ENCODE measurements around the gene TLCD2. TPM values are rescaled to one million over a fixed set of nuclear protein-coding genes. Genes with fewer than 3 reads are reported as not detected.

TLCD2 gene
- total and polyA plus RNA-seq, 9 of the 15 experiments (the other 6 are each of a cell fraction or from before 2014, with no cell fraction given) = 0.10 to 0.89 (median 0.58) TPM

GRCh38 chr17:1711804-1712203 lies 1.6 kb upstream of the TLCD2 start:
- H3K79me2 ChIP-seq (ENCODE audit: control insufficient read depth, insufficient read depth, low read length) = peaks cover 44% of the 10 kb centered on the region
- BruUV-seq (replicated peaks) = no TSS peak
- no peak overlapping the region for H3K4me2 ChIP-seq (ENCODE audit: insufficient read depth, low read length)
- CTCF ChIA-PET (ENCODE audit: low intra/inter-chr PET ratio) = no interaction called here
- no peak overlapping the region for H3K27ac ChIP-seq (ENCODE audit: extremely low read depth, low read depth, low read length)
- no peaks in the 10 kb centered on the region for H3K9me3 ChIP-seq (replicated peaks; ENCODE audit: control insufficient read depth, insufficient read depth, low read depth, low read length)
- 52% methylated on average over 4 of the region's 4 CpGs for WGBS (ENCODE audit: insufficient coverage, low coverage, missing lambda C conversion rate)
- intact Hi-C loops (cut with micrococcal nuclease) (no loop called here), in situ Hi-C loops (cut with MboI) (loop anchor here (5.0 to 10.0 kb wide), 2 partner anchors 40 to 323 kb away; partner anchors contain the start of gene DPH1)
- TF ChIP-seq ZKSCAN8 (CRISPR knock-in tag; IDR thresholded peaks at IDR 0.05) (no peak), USF2 (CRISPR knock-in tag; IDR thresholded peaks at IDR 0.05) (peak; percentile 47), RAD51 (IDR thresholded peaks at IDR 0.05; ENCODE audit: borderline replicate concordance, low read depth) (peak; percentile 56; the same call in 1 of the 2 replicates), E4F1 (CRISPR knock-in tag; IDR thresholded peaks at IDR 0.05; ENCODE audit: borderline replicate concordance) (no peak)
- ATAC-seq (no peak), FAIRE-seq (no peak), DNase-seq (ENCODE audit: extremely low read depth in 1 of 4, low spot score in 3 of 4) (no peak)
- POLR2A ChIA-PET = interaction anchor here (0.7 to 1.5 kb wide), 2 partner anchors 11 to 410 kb away, joined by 3 to 7 read pairs; no protein-coding TSS in a partner anchor
- no peak overlapping the region for H3K4me3 ChIP-seq
- 0 out of 2 replicates have a peak, but pooled peaks cover 3% of the 10 kb centered on the region for H4K20me1 ChIP-seq (replicated peaks; ENCODE audit: control insufficient read depth, insufficient read depth, low read length)
- no peak overlapping the region for H2AFZ ChIP-seq (ENCODE audit: low read depth, low read length)
- H3K9ac ChIP-seq (ENCODE audit: insufficient read depth in 1 of 2, low read depth in 2 of 2, low read length in 2 of 2) = no peak overlapping the region
- H3K9me1 ChIP-seq (ENCODE audit: control insufficient read depth, insufficient read depth, low read length) = no peaks in the 10 kb centered on the region
- peaks cover 25% of the 10 kb centered on the region; the same call in 2 of the 3 replicates for H3K36me3 ChIP-seq (ENCODE audit: control insufficient read depth, insufficient read depth, low read length)
- H3K4me1 ChIP-seq (replicated peaks in 1 of 2; ENCODE audit: control insufficient read depth in 2 of 2, insufficient read depth in 2 of 2, low read length in 2 of 2) = peaks cover 31 to 64% of the 10 kb centered on the region in 2 experiments
- no peaks in the 10 kb centered on the region for H3K27me3 ChIP-seq (ENCODE audit: control insufficient read depth in 2 of 2, insufficient read depth in 2 of 2, low read length in 2 of 2)
